ENCODE data around the gene NEK10. TPM values are rescaled to one million over a fixed set of nuclear protein-coding genes. Genes with fewer than 3 reads are reported as not detected.
A peak's percentile ranks its signal among the peaks of the same experiment; 100 is the strongest.

NEK10 gene
- total RNA-seq (2012; rRNA removed) (6.6 and 7.5 TPM in 2 replicates), polyA plus RNA-seq (2012; rRNA removed) (1.4 and 2.2 TPM in 2 replicates), Bru-seq, nascent RNA (percentile 78 among the genes with signal in this experiment), BruChase-seq, experiment 1, labeled RNA remaining after a 6-hour chase (percentile 72 among the genes with signal in this experiment), BruChase-seq, experiment 2, labeled RNA remaining after a 2-hour chase (percentile 83 among the genes with signal in this experiment)
- polyA plus RNA-seq (2012; cell fraction: cytosol; rRNA removed), result 0.21 and 0.55 TPM in 2 replicates
- polyA plus RNA-seq (2012; cell fraction: nucleus; rRNA removed; ENCODE audit: low replicate concordance), result 1.7 and 11.1 TPM in 2 replicates
- long read RNA-seq, result 0 reads

GRCh38 chr3:27368831-27369607 lies at the start of gene NEK10:
Gene NEK10 (minus strand): TSS chr3:27369383. CDS start chr3:27352882, 16,501 bp downstream.
- ATAC-seq (ENCODE audit: low read depth) (peak; percentile 98), DNase-seq (peak; percentile 85)
- Histone ChIP-seq H2BK15ac (ENCODE audit: low read depth, low read length) (no peak within 1 kb of the TSS), H3K27ac (ENCODE audit: insufficient read depth, low read length) (no peak within 1 kb of the TSS), H2AFZ (replicated peaks; ENCODE audit: low read length, poor library complexity) (peak within 1 kb of the TSS; percentile 91), H3K4me3 (ENCODE audit: insufficient read depth, low read depth, low read length) (peak within 1 kb of the TSS; percentile 58), H3K27me3 (ENCODE audit: control insufficient read depth, insufficient read depth, low read length) (no peaks in the 10 kb centered on the region), H4K8ac (ENCODE audit: low read depth in 2 of 2, low read length in 2 of 2) (no peak within 1 kb of the TSS), H3K9me3 (ENCODE audit: control insufficient read depth, insufficient read depth, low read length) (no peaks in the 10 kb centered on the region), H3K9ac (ENCODE audit: low read depth, low read length) (no peak within 1 kb of the TSS), H4K5ac (ENCODE audit: low read depth, low read length) (no peak within 1 kb of the TSS), H3K36me3 (ENCODE audit: control insufficient read depth, insufficient read depth, low read length) (no peaks in the 10 kb centered on the region), H3K9me1 (ENCODE audit: insufficient read depth, low read length) (peaks cover 4% of the 10 kb centered on the region), H3K4me2 (ENCODE audit: low read depth, low read length) (peak within 1 kb of the TSS; percentile 78), H3K79me1 (ENCODE audit: low read depth in 1 of 2, low read length in 2 of 2) (no peaks in the 10 kb centered on the region), H2BK120ac (ENCODE audit: low read depth, low read length) (no peak within 1 kb of the TSS), H3K56ac (ENCODE audit: extremely low read depth, insufficient read depth, low read length) (no peak within 1 kb of the TSS), H4K20me1 (ENCODE audit: insufficient read depth, low read length) (no peaks in the 10 kb centered on the region; the same call in none of the 2 replicates), H4K91ac (ENCODE audit: insufficient read depth, low read depth, low read length) (no peak within 1 kb of the TSS), H3K14ac (replicated peaks; ENCODE audit: low read depth, low read length) (no peak within 1 kb of the TSS), H2BK20ac (ENCODE audit: low read depth, low read length) (no peak within 1 kb of the TSS), H2BK5ac (ENCODE audit: low read depth, low read length, poor library complexity, severe bottlenecking) (no peak within 1 kb of the TSS), H3K4ac (ENCODE audit: low read depth, low read length) (no peak within 1 kb of the TSS), H3K23ac (ENCODE audit: low read depth, low read length) (no peak within 1 kb of the TSS; the same call in 1 of the 2 replicates), H3K4me1 (ENCODE audit: control insufficient read depth, insufficient read depth, low read length) (no peaks in the 10 kb centered on the region), H3K18ac (ENCODE audit: low read depth, low read length) (no peak within 1 kb of the TSS), H2AK9ac (replicated peaks; ENCODE audit: low read depth, low read length, poor library complexity) (no peak within 1 kb of the TSS), H2AK5ac (ENCODE audit: low read depth, low read length) (no peak within 1 kb of the TSS)
- peak; percentile 82 for TF ChIP-seq USF2 (IDR thresholded peaks at IDR 0.05; ENCODE audit: low read depth, low read length)
- peak; percentile 92 for TF ChIP-seq MXI1 (IDR thresholded peaks at IDR 0.05; ENCODE audit: borderline replicate concordance, low read depth, low read length)
- no peak for TF ChIP-seq MAFK (IDR thresholded peaks at IDR 0.05; ENCODE audit: low read depth, low read length)
- TF ChIP-seq FOS (IDR thresholded peaks at IDR 0.05; ENCODE audit: low read depth, low read length), result peak; percentile 19; the same call in 1 of the 2 replicates
- TF ChIP-seq RFX5 (IDR thresholded peaks at IDR 0.05; ENCODE audit: low read depth, low read length), result peak; percentile 92
- dilution Hi-C loops (cut with HindIII; ENCODE audit: low sequenced_read_pairs, unreplicated experiment) (no loop called here), in situ Hi-C loops (cut with MboI; ENCODE audit: low sequenced_read_pairs) (loop anchor here (10.0 kb wide), 1 partner anchor 234 kb away; no protein-coding TSS in a partner anchor), intact Hi-C loops (cut with micrococcal nuclease) (loop anchor here (1.0 kb wide), 1 partner anchor 43 kb away; no protein-coding TSS in a partner anchor)
- 5% methylated on average over 28 of the region's 48 CpGs; no CpG with 5 or more reads in 1 of the 2 experiments for WGBS, 2 experiments (ENCODE audit: extremely low coverage in 2 of 2, insufficient read length in 1 of 2)
- POLR2A ChIA-PET (ENCODE audit: unreplicated experiment), result interaction anchor here (0.5 kb wide), 1 partner anchor 60 kb away, joined by 4 read pairs; no protein-coding TSS in a partner anchor
- no TSS peak for BruUV-seq (replicated peaks)
- CTCF ChIA-PET, result no interaction called here
